Umbilical cord (tissue), 2 donors: ENCODE measurements around the gene MANEAL. TPM values are rescaled to one million over a fixed set of nuclear protein-coding genes. Genes with fewer than 3 reads are reported as not detected.
A peak's percentile ranks its signal among the peaks of the same experiment; 100 is the strongest.

Experiments
- DNase-seq: peaks from one replicate; pipeline ENCODE4 v3.0.0-alpha.2; 2015; ENCODE audit warnings: low spot score
- total RNA-seq: library from RNA; depleted of rRNA; stranded (reverse); fragments of >200 nt; gene quantifications from one replicate; pipeline ENCODE4 v1.2.3, GENCODE V29; 2014; ENCODE audit warnings: low replicate concordance; ENCODE audit not compliant: insufficient read depth

The MANEAL gene
- total RNA-seq, 1 donor from 2014 or later = 1.7 TPM

GRCh38 chr1:37778654-37779053 lies 15.0 kb upstream of the MANEAL start:
- DNase-seq = no peak

- DNase-seq = no peak
These were observed 11.2 kb upstream of the MANEAL start for GRCh38 chr1:37782491-37782890.

GRCh38 chr1:37792943-37793686 lies 532 bp upstream of the MANEAL start:
- no peak for DNase-seq

- DNase-seq = no peak
These were observed 1.0 kb downstream of the MANEAL start for GRCh38 chr1:37794372-37795339.

- peak; percentile 50 for DNase-seq
These were observed 1.9 kb downstream of the MANEAL start for GRCh38 chr1:37795340-37796125.

GRCh38 chr1:37797750-37798345 lies 4.2 kb downstream of the MANEAL start:
- no peak for DNase-seq

- no peak for DNase-seq
These were observed 8.8 kb downstream of the MANEAL start for GRCh38 chr1:37802439-37802838.

- no peak for DNase-seq
These were observed 13.5 kb downstream of the MANEAL start for GRCh38 chr1:37807220-37807554.

GRCh38 chr1:37807555-37808368 lies 14.1 kb downstream of the MANEAL start, which contains the start of the genes C1orf122 and YRDC:
Gene C1orf122, plus strand, starts transcription at chr1:37807790. Its CDS starts 615 bp downstream, at chr1:37808405.
Gene YRDC, minus strand, starts transcription at chr1:37808208. Its CDS starts 28 bp downstream, at chr1:37808180.
- DNase-seq = peak; percentile 95

GRCh38 chr1:37808369-37809319 lies 15.0 kb downstream of the MANEAL start:
- DNase-seq = peak; percentile 85

- no peak for DNase-seq
These were observed 16.3 kb downstream of the MANEAL start for GRCh38 chr1:37809942-37810341.

GRCh38 chr1:37811027-37811655 lies 17.5 kb downstream of the MANEAL start:
- peak; percentile 72 for DNase-seq

GRCh38 chr1:37813529-37814145 lies 20.0 kb downstream of the MANEAL start:
- DNase-seq = no peak

GRCh38 chr1:37814252-37814651 lies 20.6 kb downstream of the MANEAL start:
- DNase-seq = no peak

GRCh38 chr1:37817481-37817880 lies 23.8 kb downstream of the MANEAL start:
- no peak for DNase-seq

GRCh38 chr1:37821481-37821880 lies 27.8 kb downstream of the MANEAL start:
- DNase-seq = no peak

GRCh38 chr1:37822906-37823815 lies 29.5 kb downstream of the MANEAL start:
- no peak for DNase-seq
